Mesothelial cell of epicardium (in vitro differentiated cells): Measurements from ENCODE around the gene MRGPRF. TPM values are rescaled to one million over a fixed set of nuclear protein-coding genes. Genes with fewer than 3 reads are reported as not detected.

Experiments used
- DNase-seq, 2 experiments: peaks; one replicate each; pipeline ENCODE4 v3.0.0; 2021; ENCODE audit warnings: low spot score in 2 of 2; ENCODE audit not compliant: unreplicated experiment in 2 of 2
- H3K27ac Mint-ChIP-seq: 2 replicates; pipeline ENCODE4 v1.8.0; 2021; ENCODE audit warnings: mixed read lengths
- H3K27me3 Mint-ChIP-seq: 2 replicates; pipeline ENCODE4 v1.8.0; 2021; ENCODE audit warnings: low read depth, mixed read lengths
- H3K36me3 Mint-ChIP-seq: 2 replicates; pipeline ENCODE4 v1.8.0; 2021; ENCODE audit warnings: mixed read lengths
- H3K4me1 Mint-ChIP-seq: 2 replicates; pipeline ENCODE4 v1.8.0; 2021; ENCODE audit warnings: mixed read lengths
- H3K4me3 Mint-ChIP-seq: 2 replicates; pipeline ENCODE4 v1.8.0; 2021; ENCODE audit warnings: mild to moderate bottlenecking, moderate library complexity, mixed read lengths
- H3K9me3 Mint-ChIP-seq: 2 replicates; pipeline ENCODE4 v1.8.0; 2021; ENCODE audit warnings: mixed read lengths
- CTCF ChIP-seq: fragments of 200-600 bp; sonication (generic); IDR thresholded peaks from one replicate; pipeline ENCODE4 v1.5.0; 2021; ENCODE audit warnings: antibody characterized with exemption; ENCODE audit not compliant: unreplicated experiment
- total RNA-seq: library from RNA; stranded (reverse); gene quantifications from 3 replicates; pipeline ENCODE4 v1.2.1, GENCODE V29; 2021

MRGPRF gene
- total RNA-seq, 1 donor from 2014 or later, result 3.4 TPM

- H3K9me3 Mint-ChIP-seq, result no peaks in the 10 kb centered on the region
- H3K27me3 Mint-ChIP-seq, result no peaks in the 10 kb centered on the region
- H3K4me3 Mint-ChIP-seq, result no peak overlapping the region
- H3K36me3 Mint-ChIP-seq, result no peaks in the 10 kb centered on the region
- no peak for TF ChIP-seq CTCF
- no peak for DNase-seq
- H3K27ac Mint-ChIP-seq, result no peak overlapping the region
- no peaks in the 10 kb centered on the region for H3K4me1 Mint-ChIP-seq
Observed at GRCh38 chr11:69037544-69037943, 24.5 kb upstream of the MRGPRF start.

GRCh38 chr11:69037074-69037473 is 24.0 kb upstream of the MRGPRF start:
- no peak overlapping the region for H3K4me3 Mint-ChIP-seq
- no peaks in the 10 kb centered on the region for H3K27me3 Mint-ChIP-seq
- H3K9me3 Mint-ChIP-seq, result no peaks in the 10 kb centered on the region
- no peak overlapping the region for H3K27ac Mint-ChIP-seq
- no peak for DNase-seq
- H3K4me1 Mint-ChIP-seq, result no peaks in the 10 kb centered on the region
- no peaks in the 10 kb centered on the region for H3K36me3 Mint-ChIP-seq
- no peak for TF ChIP-seq CTCF

GRCh38 chr11:69035946-69036340 is 22.9 kb upstream of the MRGPRF start:
- H3K4me3 Mint-ChIP-seq, result no peak overlapping the region
- no peak overlapping the region for H3K27ac Mint-ChIP-seq

GRCh38 chr11:69035150-69035945 is 22.3 kb upstream of the MRGPRF start:
- no peak overlapping the region for H3K4me3 Mint-ChIP-seq
- H3K36me3 Mint-ChIP-seq, result no peaks in the 10 kb centered on the region
- no peak for TF ChIP-seq CTCF
- no peaks in the 10 kb centered on the region for H3K9me3 Mint-ChIP-seq
- no peak for DNase-seq
- no peaks in the 10 kb centered on the region for H3K27me3 Mint-ChIP-seq
- no peak overlapping the region for H3K27ac Mint-ChIP-seq
- no peaks in the 10 kb centered on the region for H3K4me1 Mint-ChIP-seq

More at GRCh38 chr11:69035946-69036340, 22.9 kb upstream of the MRGPRF start:
- no peak for DNase-seq
- Mint-ChIP-seq H3K36me3 (no peaks in the 10 kb centered on the region), H3K27me3 (no peaks in the 10 kb centered on the region), H3K4me1 (no peaks in the 10 kb centered on the region), H3K9me3 (no peaks in the 10 kb centered on the region)
- no peak for TF ChIP-seq CTCF

GRCh38 chr11:69034123-69034867 is 21.2 kb upstream of the MRGPRF start:
- Mint-ChIP-seq H3K4me3 (no peak overlapping the region), H3K27ac (no peak overlapping the region)
- TF ChIP-seq CTCF, result no peak

More at GRCh38 chr11:69034123-69034867, 21.2 kb upstream of the MRGPRF start:
- Mint-ChIP-seq H3K4me1 (no peaks in the 10 kb centered on the region), H3K27me3 (no peaks in the 10 kb centered on the region), H3K9me3 (no peaks in the 10 kb centered on the region), H3K36me3 (no peaks in the 10 kb centered on the region)
- no peak for DNase-seq
